ENCODE data around the gene AMHR2. TPM values are rescaled to one million over a fixed set of nuclear protein-coding genes. Genes with fewer than 3 reads are reported as not detected.

Gene AMHR2
- polyA plus RNA-seq, 1 donor from 2014 or later = not detected

DNA sequence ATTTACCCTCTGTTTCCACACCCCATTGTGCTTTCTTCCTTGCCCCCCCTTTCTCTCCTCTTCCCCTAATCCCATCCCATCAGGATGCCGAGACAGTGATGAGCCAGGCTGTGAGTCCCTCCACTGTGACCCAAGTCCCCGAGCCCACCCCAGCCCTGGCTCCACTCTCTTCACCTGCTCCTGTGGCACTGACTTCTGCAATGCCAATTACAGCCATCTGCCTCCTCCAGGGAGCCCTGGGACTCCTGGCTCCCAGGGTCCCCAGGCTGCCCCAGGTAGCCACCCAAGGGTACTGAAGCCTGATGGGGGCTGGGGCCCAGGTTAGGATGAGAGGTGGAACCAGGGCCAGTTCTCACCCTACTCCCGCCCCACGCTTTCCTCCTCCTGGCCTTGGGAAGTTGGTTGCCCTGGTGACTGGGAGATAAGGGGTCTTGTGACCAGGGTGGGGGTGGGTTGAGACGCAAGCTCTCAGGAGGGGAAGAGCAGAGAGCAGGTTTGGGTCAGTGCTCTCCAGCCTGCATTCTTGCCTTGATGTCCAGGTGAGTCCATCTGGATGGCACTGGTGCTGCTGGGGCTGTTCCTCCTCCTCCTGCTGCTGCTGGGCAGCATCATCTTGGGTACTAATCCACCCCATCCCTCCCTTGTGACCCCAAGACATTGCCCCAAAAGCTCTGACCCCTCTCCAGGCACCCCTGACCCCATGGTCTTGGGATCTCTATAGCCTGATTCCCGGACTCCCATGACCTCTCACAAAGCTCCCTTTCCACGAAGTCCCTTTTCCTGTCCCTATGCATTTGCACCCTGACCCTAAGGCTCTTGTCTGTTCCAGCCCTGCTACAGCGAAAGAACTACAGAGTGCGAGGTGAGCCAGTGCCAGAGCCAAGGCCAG, 1.2 kb downstream of the AMHR2 start:
- Histone ChIP-seq H3K27me3 (ENCODE audit: insufficient read depth, low read depth, low read length) (no peaks in the 10 kb centered on the region), H3K36me3 (ENCODE audit: insufficient read depth, low read length) (no peaks in the 10 kb centered on the region), H2AFZ (ENCODE audit: low read depth, low read length) (no peak overlapping the region), H3K79me2 (replicated peaks; ENCODE audit: insufficient read depth, low read length) (no peaks in the 10 kb centered on the region), H3K4me3 (ENCODE audit: low read length) (no peak overlapping the region), H3F3A (ENCODE audit: insufficient read depth, low read length, poor library complexity, severe bottlenecking) (no peaks in the 10 kb centered on the region), H3K9ac (ENCODE audit: low read length) (no peak overlapping the region), H3K9me2 (ENCODE audit: insufficient read depth, low read length) (no peaks in the 10 kb centered on the region), H3K4me2 (ENCODE audit: low read length) (no peak overlapping the region), H3K27ac (ENCODE audit: low read length) (no peak overlapping the region), H3K9me3 (ENCODE audit: low read length) (no peaks in the 10 kb centered on the region), H4K20me1 (ENCODE audit: insufficient read depth) (no peaks in the 10 kb centered on the region)
- TF ChIP-seq RAD21 (conservative IDR thresholded peaks at IDR 0.05) = no peak
- no peak for TF ChIP-seq EZH2 (IDR thresholded peaks at IDR 0.05; ENCODE audit: borderline replicate concordance, insufficient read depth, low read length, poor library complexity, severe bottlenecking)
- no peak for TF ChIP-seq EP300 (conservative IDR thresholded peaks at IDR 0.05; ENCODE audit: poor library complexity, severe bottlenecking)
- TF ChIP-seq, protein P1, sequence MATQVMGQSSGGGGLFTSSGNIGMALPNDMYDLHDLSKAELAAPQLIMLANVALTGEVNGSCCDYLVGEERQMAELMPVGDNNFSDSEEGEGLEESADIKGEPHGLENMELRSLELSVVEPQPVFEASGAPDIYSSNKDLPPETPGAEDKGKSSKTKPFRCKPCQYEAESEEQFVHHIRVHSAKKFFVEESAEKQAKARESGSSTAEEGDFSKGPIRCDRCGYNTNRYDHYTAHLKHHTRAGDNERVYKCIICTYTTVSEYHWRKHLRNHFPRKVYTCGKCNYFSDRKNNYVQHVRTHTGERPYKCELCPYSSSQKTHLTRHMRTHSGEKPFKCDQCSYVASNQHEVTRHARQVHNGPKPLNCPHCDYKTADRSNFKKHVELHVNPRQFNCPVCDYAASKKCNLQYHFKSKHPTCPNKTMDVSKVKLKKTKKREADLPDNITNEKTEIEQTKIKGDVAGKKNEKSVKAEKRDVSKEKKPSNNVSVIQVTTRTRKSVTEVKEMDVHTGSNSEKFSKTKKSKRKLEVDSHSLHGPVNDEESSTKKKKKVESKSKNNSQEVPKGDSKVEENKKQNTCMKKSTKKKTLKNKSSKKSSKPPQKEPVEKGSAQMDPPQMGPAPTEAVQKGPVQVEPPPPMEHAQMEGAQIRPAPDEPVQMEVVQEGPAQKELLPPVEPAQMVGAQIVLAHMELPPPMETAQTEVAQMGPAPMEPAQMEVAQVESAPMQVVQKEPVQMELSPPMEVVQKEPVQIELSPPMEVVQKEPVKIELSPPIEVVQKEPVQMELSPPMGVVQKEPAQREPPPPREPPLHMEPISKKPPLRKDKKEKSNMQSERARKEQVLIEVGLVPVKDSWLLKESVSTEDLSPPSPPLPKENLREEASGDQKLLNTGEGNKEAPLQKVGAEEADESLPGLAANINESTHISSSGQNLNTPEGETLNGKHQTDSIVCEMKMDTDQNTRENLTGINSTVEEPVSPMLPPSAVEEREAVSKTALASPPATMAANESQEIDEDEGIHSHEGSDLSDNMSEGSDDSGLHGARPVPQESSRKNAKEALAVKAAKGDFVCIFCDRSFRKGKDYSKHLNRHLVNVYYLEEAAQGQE (IDR thresholded peaks at IDR 0.05; ENCODE audit: borderline replicate concordance) = no peak
- no peak for TF ChIP-seq POLR2AphosphoS5 (IDR thresholded peaks at IDR 0.05)
- TF ChIP-seq, protein P2, sequence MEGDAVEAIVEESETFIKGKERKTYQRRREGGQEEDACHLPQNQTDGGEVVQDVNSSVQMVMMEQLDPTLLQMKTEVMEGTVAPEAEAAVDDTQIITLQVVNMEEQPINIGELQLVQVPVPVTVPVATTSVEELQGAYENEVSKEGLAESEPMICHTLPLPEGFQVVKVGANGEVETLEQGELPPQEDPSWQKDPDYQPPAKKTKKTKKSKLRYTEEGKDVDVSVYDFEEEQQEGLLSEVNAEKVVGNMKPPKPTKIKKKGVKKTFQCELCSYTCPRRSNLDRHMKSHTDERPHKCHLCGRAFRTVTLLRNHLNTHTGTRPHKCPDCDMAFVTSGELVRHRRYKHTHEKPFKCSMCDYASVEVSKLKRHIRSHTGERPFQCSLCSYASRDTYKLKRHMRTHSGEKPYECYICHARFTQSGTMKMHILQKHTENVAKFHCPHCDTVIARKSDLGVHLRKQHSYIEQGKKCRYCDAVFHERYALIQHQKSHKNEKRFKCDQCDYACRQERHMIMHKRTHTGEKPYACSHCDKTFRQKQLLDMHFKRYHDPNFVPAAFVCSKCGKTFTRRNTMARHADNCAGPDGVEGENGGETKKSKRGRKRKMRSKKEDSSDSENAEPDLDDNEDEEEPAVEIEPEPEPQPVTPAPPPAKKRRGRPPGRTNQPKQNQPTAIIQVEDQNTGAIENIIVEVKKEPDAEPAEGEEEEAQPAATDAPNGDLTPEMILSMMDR (IDR thresholded peaks at IDR 0.05; ENCODE audit: poor library complexity, severe bottlenecking) = no peak
- no peak for TF ChIP-seq MXI1 (conservative IDR thresholded peaks at IDR 0.05; ENCODE audit: poor library complexity, severe bottlenecking)
- TF ChIP-seq TAF1 (IDR thresholded peaks at IDR 0.05; ENCODE audit: low read depth) = no peak
- no peak for TF ChIP-seq SMC3 (conservative IDR thresholded peaks at IDR 0.05; ENCODE audit: poor library complexity)

DNA sequence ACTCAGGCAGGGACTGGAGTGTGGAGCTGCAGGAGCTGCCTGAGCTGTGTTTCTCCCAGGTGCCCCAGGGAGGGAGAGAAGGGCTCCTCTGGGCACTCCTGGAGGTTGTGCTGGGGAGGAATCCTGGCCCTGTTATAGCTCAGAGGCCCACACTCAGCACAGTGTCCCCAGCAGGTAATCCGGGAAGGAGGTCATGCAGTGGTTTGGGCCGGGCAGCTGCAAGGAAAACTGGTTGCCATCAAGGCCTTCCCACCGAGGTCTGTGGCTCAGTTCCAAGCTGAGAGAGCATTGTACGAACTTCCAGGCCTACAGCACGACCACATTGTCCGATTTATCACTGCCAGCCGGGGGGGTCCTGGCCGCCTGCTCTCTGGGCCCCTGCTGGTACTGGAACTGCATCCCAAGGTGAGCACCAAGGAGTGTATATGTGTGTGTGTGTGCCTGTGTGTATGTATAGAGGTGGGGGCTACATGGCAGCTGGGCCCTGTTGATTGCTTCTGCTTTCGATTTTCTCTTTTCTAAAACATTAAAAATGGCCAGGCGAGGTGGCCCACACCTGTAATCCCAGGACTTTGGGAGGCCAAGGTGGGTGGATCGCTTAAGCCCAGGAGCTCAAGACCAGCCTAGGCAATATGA, 2.0 kb downstream of the AMHR2 start:
- Histone ChIP-seq H3F3A (ENCODE audit: insufficient read depth, low read length, poor library complexity, severe bottlenecking) (no peaks in the 10 kb centered on the region), H4K20me1 (ENCODE audit: insufficient read depth) (no peaks in the 10 kb centered on the region), H3K9ac (ENCODE audit: low read length) (no peak overlapping the region), H3K36me3 (ENCODE audit: insufficient read depth, low read length) (no peaks in the 10 kb centered on the region), H3K27me3 (ENCODE audit: insufficient read depth, low read depth, low read length) (no peaks in the 10 kb centered on the region), H3K9me2 (ENCODE audit: insufficient read depth, low read length) (no peaks in the 10 kb centered on the region), H3K4me2 (ENCODE audit: low read length) (no peak overlapping the region), H3K79me2 (replicated peaks; ENCODE audit: insufficient read depth, low read length) (no peaks in the 10 kb centered on the region), H3K27ac (ENCODE audit: low read length) (no peak overlapping the region), H2AFZ (ENCODE audit: low read depth, low read length) (no peak overlapping the region), H3K9me3 (ENCODE audit: low read length) (no peaks in the 10 kb centered on the region), H3K4me3 (ENCODE audit: low read length) (no peak overlapping the region)
- no peak for TF ChIP-seq POLR2AphosphoS5 (IDR thresholded peaks at IDR 0.05)

Data from neural cell (in vitro differentiated cells).